HG03457 (cell line): Measurements from ENCODE around the gene NIPSNAP2.
"Not testable (repeated sequence)": the region's sequence is repeated elsewhere in the genome, so short reads cannot be mapped to it uniquely, and the experiment has no call there.

Experiments used
- ATAC-seq: cut with Tn5 transposase; IDR thresholded peaks from one replicate; pipeline ENCODE4 v1.9.1; 2021; ENCODE audit warnings: moderate number of reproducible peaks; ENCODE audit not compliant: unreplicated experiment

Gene NIPSNAP2

DNA sequence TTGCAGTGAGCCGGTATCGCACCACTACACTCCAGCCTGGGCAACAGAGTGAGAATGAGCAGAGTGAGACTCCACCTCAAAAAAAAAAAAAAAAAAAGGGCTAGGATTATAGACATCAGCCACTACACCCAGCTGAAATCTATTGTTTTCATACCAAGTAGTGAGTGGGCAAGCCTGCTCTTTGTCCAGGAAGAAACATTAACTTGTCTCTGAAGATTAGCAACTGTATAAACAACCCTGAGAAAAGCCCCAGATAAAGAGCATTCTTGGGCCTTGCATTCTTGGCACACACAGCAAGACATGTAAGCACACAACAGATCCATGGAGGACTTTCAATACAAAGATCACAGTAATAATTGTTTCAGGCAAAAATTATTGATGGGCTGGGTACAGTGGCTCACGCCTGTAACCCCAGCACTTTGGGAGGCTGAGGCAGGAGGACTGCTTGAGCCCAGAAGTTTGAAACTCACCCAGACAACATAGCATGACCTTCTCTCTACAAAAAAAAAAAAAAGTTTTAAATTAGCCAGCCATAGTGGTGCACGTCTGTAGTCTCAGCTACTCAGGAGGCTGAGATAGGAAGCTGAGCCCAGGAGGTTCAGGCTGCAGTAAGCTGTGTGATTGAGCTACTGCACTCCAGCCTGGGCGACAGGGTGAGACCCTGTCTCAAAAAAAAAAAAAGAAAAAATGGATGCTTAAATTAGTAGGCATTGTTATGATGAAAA is 82.5 kb downstream of the NIPSNAP2 start:
- ATAC-seq = no peak

DNA sequence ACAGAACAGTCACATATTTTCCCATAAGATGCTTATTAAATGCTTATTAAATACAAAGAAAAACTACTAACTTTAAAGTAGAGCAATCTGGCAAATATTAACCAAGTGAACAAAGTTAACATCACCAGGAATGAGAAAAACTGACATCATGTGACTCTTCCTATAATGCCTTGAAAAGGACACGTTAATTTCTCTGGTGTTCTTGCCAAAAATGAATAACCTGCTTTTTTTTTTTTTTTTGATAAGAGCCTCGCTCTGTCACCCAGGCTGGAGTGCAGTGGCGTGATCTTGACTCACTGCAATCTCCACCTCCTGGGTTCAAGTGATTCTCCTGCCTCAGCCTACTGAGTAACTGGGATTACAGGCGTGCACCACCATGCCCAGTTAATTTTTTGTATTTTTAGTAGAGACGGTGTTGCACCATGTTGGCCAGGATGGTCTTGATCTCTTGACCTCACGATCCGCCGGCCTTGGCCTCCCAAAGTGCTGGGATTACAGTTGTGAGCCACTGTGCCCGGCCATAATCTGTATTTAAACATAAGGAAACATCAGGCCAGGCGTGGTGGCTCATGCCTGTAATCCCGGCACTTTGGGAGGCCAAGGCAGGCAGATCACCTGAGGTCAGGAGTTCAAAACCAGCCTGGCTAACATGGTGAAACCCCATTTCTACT is 83.2 kb downstream of the NIPSNAP2 start:
- ATAC-seq = not testable (repeated sequence)

DNA sequence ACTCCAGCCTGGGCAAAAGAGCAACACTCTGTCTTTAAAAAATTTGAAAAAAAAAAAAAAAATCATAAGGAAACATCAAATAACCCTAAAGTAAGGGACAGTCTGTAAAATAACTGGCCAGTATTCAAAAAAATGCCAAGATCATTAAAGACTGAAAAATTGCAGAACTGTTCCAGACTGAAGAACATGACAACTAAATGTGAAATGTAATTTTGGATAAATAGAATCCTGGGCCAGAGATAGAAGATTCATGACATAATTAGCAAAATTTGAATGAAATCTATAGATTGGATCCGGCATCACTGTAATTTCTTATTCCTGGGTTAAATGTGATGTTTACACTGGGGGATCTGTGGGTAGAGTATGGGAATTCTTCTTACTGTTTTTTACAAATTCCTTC is 83.9 kb downstream of the NIPSNAP2 start:
- no peak for ATAC-seq

DNA sequence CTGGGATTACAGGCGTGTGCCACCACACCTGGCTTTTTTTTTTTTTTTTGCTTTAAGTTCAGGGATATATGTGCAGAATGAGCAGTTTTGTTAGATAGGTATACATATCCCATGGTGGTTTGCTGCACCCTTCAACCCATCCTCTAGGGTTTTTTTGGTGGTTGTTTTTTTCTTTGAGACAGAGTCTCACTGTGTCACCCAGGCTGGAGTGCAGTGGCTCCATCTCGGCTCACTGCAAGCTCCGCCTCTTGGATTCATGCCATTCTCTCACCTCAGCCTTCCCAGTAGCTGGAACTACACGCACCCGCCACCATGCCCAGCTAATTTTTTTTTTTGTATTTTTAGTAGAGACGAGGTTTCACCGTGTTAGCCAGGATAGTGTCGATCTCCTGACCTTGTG is 84.4 kb downstream of the NIPSNAP2 start:
- ATAC-seq = not testable (repeated sequence)
